Keratinocyte (primary cell): ENCODE results near the gene EML1. TPM values are rescaled to one million over a fixed set of nuclear protein-coding genes. Genes with fewer than 3 reads are reported as not detected.

Source experiments
- DNase-seq: peaks from one replicate; pipeline ENCODE4 v3.0.0-alpha.2; 2011; ENCODE audit warnings: low read depth, missing footprints, low spot score
- FAIRE-seq: peaks from 2 replicates; lab custom pipeline; 2011; peaks lifted over from hg19 to GRCh38; lab: Jason Lieb, UNC
- H2AFZ ChIP-seq: 2 replicates; pipeline ENCODE4 v1.6.0; 2012; ENCODE audit warnings: low read length, control low read depth, inconsistent platforms; ENCODE audit not compliant: control insufficient read depth
- H3K27ac ChIP-seq: 2 replicates; pipeline ENCODE4 v1.5.1; 2011; ENCODE audit warnings: low read length; ENCODE audit not compliant: control insufficient read depth, insufficient read depth
- H3K27me3 ChIP-seq: 3 replicates; pipeline ENCODE4 v1.6.0; 2011; ENCODE audit warnings: low read length; ENCODE audit not compliant: control insufficient read depth, insufficient read depth; ENCODE audit errors: extremely low read depth
- H3K36me3 ChIP-seq, 2 experiments: 2 replicates in 1 of 2; 3 replicates in 1 of 2; pipeline ENCODE4 v1.5.1; 2011; ENCODE audit warnings: low read length in 2 of 2, mild to moderate bottlenecking in 1 of 2; ENCODE audit not compliant: control insufficient read depth in 2 of 2, insufficient read depth in 2 of 2; ENCODE audit errors: extremely low read depth in 1 of 2
- H3K4me1 ChIP-seq: 3 replicates; pipeline ENCODE4 v1.5.1; 2011; ENCODE audit warnings: low read length; ENCODE audit not compliant: control insufficient read depth, insufficient read depth; ENCODE audit errors: extremely low read depth
- H3K4me2 ChIP-seq: 3 replicates; pipeline ENCODE4 v1.6.0; 2011; ENCODE audit warnings: low read depth, low read length; ENCODE audit not compliant: control insufficient read depth, insufficient read depth; ENCODE audit errors: extremely low read depth
- H3K4me3 ChIP-seq, 3 experiments: fragments of 200-600 bp in 1 of 3; sonication (generic) in 1 of 3; 2 replicates in 2 of 3; 3 replicates in 1 of 3; pipeline ENCODE4 v1.5.1; 2011 to 2016; ENCODE audit warnings: low read length in 3 of 3, mild to moderate bottlenecking in 3 of 3, control low read depth in 2 of 3, inconsistent platforms in 1 of 3, low read depth in 1 of 3, mixed read lengths in 1 of 3, mixed run types in 1 of 3, moderate library complexity in 1 of 3; ENCODE audit not compliant: control insufficient read depth in 2 of 3, insufficient read depth in 2 of 3; ENCODE audit errors: extremely low read depth in 1 of 3
- H3K79me2 ChIP-seq: 2 replicates; pipeline ENCODE4 v1.6.0; 2012; ENCODE audit warnings: low read length; ENCODE audit not compliant: control insufficient read depth, insufficient read depth
- H3K9ac ChIP-seq: 3 replicates; pipeline ENCODE4 v1.6.0; 2011; ENCODE audit warnings: low read length; ENCODE audit not compliant: control insufficient read depth, insufficient read depth; ENCODE audit errors: extremely low read depth
- H3K9me1 ChIP-seq: 3 replicates; pipeline ENCODE4 v1.6.0; 2011; ENCODE audit warnings: low read length; ENCODE audit not compliant: control insufficient read depth, insufficient read depth; ENCODE audit errors: extremely low read depth
- H3K9me3 ChIP-seq: 2 replicates; pipeline ENCODE4 v1.5.1; 2012; ENCODE audit warnings: low read depth, low read length; ENCODE audit not compliant: control insufficient read depth
- H4K20me1 ChIP-seq: 3 replicates; pipeline ENCODE4 v1.6.0; 2011; ENCODE audit warnings: low read length; ENCODE audit not compliant: control insufficient read depth, insufficient read depth; ENCODE audit errors: extremely low read depth
- CTCF ChIP-seq, 3 experiments: IDR thresholded peaks in 1 of 3; conservative IDR thresholded peaks in 1 of 3; optimal IDR thresholded peaks in 1 of 3; 2 replicates in 2 of 3; 3 replicates in 1 of 3; pipeline versions ENCODE3 to v1.5.1; 2011; ENCODE audit warnings: low read length in 3 of 3, mild to moderate bottlenecking in 3 of 3, moderate library complexity in 2 of 3, control low read depth in 1 of 3, inconsistent platforms in 1 of 3; ENCODE audit not compliant: insufficient read depth in 2 of 3; ENCODE audit errors: extremely low read depth in 1 of 3
- EZH2 ChIP-seq: IDR thresholded peaks from one replicate; pipeline ENCODE4 v1.6.1; 2012; ENCODE audit warnings: inconsistent platforms, mild to moderate bottlenecking, low read length, moderate library complexity
- dilution Hi-C: fragments of 300-500 bp; cut with MboI; formaldehyde crosslinking; loops from one replicate; pipeline ENCODE4 v1.7.0; 2020; ENCODE audit warnings: low sequenced_read_pairs; ENCODE audit not compliant: extremely low pct_ligation_motif_present
- polyA plus RNA-seq, 5 experiments: library from polyadenylated mRNA; depleted of rRNA in 3 of 5; stranded (reverse) in 3 of 5; stranded (forward) in 1 of 5; unstranded in 1 of 5; fragments of >200 nt; gene quantifications; 1 replicate in 1 of 5; 2 replicates in 3 of 5; 3 replicates in 1 of 5; pipeline versions ENCODE4 v1.2.1 to v1.2.3, GENCODE V29; 2011 to 2012; ENCODE audit warnings: missing spikeins in 2 of 5, low read depth in 1 of 5, low replicate concordance in 1 of 5
- small RNA-seq, 3 experiments: library from RNA; depleted of rRNA; stranded (forward); fragments of <200 nt; gene quantifications; one replicate each; pipeline ENCODE3, GENCODE V24; 2012; ENCODE audit warnings: low read depth in 3 of 3, low replicate concordance in 1 of 3; ENCODE audit not compliant: insufficient read length in 3 of 3

Gene EML1
- polyA plus RNA-seq, 1 donor (not counting 4 experiments of a cell fraction or from before 2014, with no cell fraction given), result 0.84 TPM

- no peak for FAIRE-seq
- Histone ChIP-seq H3K9me1 (no peaks in the 10 kb centered on the region), H3K79me2 (no peaks in the 10 kb centered on the region), H3K9ac (no peak overlapping the region), H3K27me3 (no peaks in the 10 kb centered on the region), H3K4me3 (no peak overlapping the region), H3K4me1 (no peaks in the 10 kb centered on the region), H2AFZ (no peak overlapping the region), H3K4me2 (no peak overlapping the region), H3K9me3 (no peaks in the 10 kb centered on the region), H3K36me3 (no peaks in the 10 kb centered on the region), H4K20me1 (no peaks in the 10 kb centered on the region), H3K27ac (no peak overlapping the region)
- TF ChIP-seq EZH2 (no peak), CTCF (optimal IDR thresholded peaks at IDR 0.05 in 1 of 3, IDR thresholded peaks at IDR 0.05 in 1 of 3, conservative IDR thresholded peaks at IDR 0.05 in 1 of 3; ENCODE audit: extremely low read depth in 1 of 3, insufficient read depth in 2 of 3, low read length in 3 of 3) (no peak)
- no peak for DNase-seq
- dilution Hi-C loops, result no loop called here
Observed at GRCh38 chr14:99990268-99991170, 197.3 kb downstream of the EML1 start.

DNA sequence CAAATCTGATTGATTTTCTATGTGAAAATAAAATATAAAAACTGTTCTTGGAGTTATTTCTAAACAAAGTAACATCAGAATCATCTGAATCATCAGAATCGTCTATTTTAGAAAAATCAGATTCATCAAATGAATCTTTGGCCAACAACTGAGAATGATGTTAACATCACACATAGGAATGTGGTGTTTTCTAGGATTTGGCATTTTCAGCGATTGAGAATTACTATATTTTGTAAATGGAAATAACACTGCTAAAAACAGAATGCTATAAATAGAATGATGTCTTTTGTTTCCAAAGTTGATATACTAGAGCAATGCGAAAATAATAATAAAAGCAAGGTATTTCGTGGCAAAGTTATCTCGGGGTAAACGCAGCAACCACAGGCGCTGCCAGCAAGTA, 198.1 kb downstream of the EML1 start:
- no peaks in the 10 kb centered on the region for H4K20me1 ChIP-seq
- H3K9me1 ChIP-seq, result no peaks in the 10 kb centered on the region
- FAIRE-seq, result no peak
- H3K4me1 ChIP-seq, result peaks cover 6% of the 10 kb centered on the region
- H3K27me3 ChIP-seq, result no peaks in the 10 kb centered on the region
- H3K79me2 ChIP-seq, result no peaks in the 10 kb centered on the region
- no peak overlapping the region for H2AFZ ChIP-seq
- H3K36me3 ChIP-seq, result no peaks in the 10 kb centered on the region
- dilution Hi-C loops, result no loop called here
- no peak overlapping the region for H3K27ac ChIP-seq
- no peak overlapping the region for H3K4me2 ChIP-seq
- H3K4me3 ChIP-seq, result no peak overlapping the region
- no peak for TF ChIP-seq EZH2
- TF ChIP-seq CTCF (optimal IDR thresholded peaks at IDR 0.05 in 1 of 3, IDR thresholded peaks at IDR 0.05 in 1 of 3, conservative IDR thresholded peaks at IDR 0.05 in 1 of 3; ENCODE audit: extremely low read depth in 1 of 3, insufficient read depth in 2 of 3, low read length in 3 of 3), result no peak
- H3K9ac ChIP-seq, result no peak overlapping the region
- H3K9me3 ChIP-seq, result no peaks in the 10 kb centered on the region
- no peak for DNase-seq

Small RNA genes within 50 kb of the gene (small RNA-seq; reads per million reads assigned to genes)
- gene RNU1-47P, result 0 to 0.50 (median 0.27) reads per million in 3 experiments

Other genes with a start within 250 kb of the EML1 start
- gene CCDC85C, start 189.2 kb upstream of the EML1 start, polyA plus RNA-seq, result 13.2 to 20.5 TPM (median 13.9 TPM) in 3 replicates
- 0.08 to 0.17 TPM (median 0.11 TPM) in 3 replicates for gene HHIPL1, start 148.3 kb upstream of the EML1 start, polyA plus RNA-seq
- gene CYP46A1, start 109.1 kb upstream of the EML1 start, polyA plus RNA-seq, result 0.01 TPM in 2 of 3 replicates, not detected in the other